Measurements from ENCODE around the gene CFAP210.

GRCh38 chr2:169599568-169599967 lies 94.6 kb downstream of the CFAP210 start:
- no peak for TF ChIP-seq CTCF (IDR thresholded peaks at IDR 0.05; ENCODE audit: low read depth, low read length)
- TF ChIP-seq EZH2phosphoT487 (IDR thresholded peaks at IDR 0.05; ENCODE audit: low read depth), result no peak
